NCI-H1105 treated with DMSO at 0.1 percent for 48 hours (cell line): ENCODE measurements around the gene ZSCAN10.
"Not testable (repeated sequence)": the region's sequence is repeated elsewhere in the genome, so short reads cannot be mapped to it uniquely, and the experiment has no call there.

Experiments
- DNase-seq: peaks from one replicate; lab custom pipeline; 2025; lab: John Stamatoyannopoulos, UW

ZSCAN10 gene

GRCh38 chr16:3098459-3099394, at the start of gene ZSCAN10:
Gene ZSCAN10 (minus strand): TSS chr16:3099294. CDS start chr16:3092937, 6,357 bp downstream.
- no peak for DNase-seq

DNA sequence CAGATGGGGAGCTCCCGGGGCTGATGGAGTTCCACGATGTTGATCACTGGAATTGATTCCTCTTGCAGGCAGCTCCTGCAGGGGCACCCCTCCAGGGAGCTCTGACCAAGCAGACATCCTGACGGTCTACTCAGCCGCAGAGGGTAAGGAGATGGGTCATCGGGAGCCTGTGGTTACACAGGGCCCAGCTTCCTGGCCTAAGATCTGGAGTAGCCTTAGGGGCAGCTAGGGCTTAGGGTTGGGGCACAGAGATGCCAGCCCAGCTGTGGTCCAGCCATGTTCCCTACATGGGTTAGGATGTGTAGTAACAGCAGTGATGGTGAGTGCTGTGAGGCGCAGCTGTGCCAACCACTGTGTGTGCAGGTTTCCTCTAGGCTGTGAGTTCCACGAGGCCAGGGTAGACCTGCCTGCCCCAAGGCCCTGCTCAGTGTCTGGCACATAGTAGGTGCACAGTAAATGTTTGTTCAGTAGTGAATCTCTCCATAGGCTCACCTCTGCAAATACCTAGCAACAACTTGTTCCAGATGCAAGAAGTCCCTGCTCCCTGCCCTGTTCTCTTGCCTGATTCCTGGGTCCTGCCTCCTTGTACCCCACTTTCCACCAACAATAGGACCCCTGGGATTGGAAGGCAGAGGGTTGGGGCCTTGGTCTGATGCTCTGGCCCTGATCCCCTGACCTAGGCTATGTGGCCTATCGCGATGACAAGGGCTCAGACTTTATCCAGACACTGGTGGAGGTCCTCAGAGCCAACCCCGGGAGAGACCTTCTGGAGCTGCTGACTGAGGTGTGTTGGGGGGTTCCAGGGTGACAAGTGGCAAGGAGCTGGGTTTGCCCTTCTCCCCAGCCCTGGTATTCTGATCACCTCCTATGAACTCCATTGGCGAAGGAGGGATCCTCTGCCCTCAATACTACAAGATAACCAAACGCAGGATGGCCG, 49.4 kb upstream of the ZSCAN10 start:
- no peak for DNase-seq

DNA sequence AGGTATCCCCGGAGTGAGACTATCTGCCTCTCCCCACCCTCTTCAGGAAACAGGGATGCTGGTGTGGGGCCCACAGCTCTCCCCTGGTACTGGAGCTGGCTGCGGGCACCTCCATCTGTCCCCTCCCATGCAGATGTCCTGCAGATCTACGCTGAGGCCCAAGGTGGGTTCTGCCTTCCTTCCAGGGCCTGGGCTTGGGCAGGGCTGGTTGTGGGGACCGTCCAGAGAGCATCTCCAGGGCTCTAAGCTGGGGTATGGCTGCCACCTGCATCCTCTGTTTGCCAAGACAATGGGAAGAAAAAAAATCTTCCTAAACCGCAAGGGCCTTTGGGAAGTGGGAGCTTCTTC, 48.6 kb upstream of the ZSCAN10 start:
- no peak for DNase-seq

GRCh38 chr16:3147046-3147756, 48.1 kb upstream of the ZSCAN10 start:
- no peak for DNase-seq

GRCh38 chr16:3145660-3146059, 46.6 kb upstream of the ZSCAN10 start:
- DNase-seq = no peak

DNA sequence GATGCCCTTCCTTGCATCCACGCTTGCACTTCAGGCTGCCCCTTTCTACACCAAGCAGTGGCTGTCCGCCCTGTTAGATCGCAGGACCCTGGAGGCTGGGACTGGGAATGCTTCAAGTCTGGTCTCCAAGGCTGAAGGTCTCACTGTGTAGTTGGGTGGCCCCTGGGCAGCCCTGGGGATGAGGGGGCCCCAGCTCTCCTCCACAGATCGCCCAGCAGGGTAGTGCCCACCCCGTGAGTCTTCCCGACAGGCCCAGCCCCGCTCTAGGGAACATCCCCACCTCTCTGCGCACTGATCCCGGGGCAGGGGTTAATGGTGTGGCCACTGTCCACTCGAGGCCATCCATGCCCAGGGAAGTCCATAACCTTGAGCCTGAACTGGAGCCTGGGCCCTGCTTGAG, 46.1 kb upstream of the ZSCAN10 start:
- no peak for DNase-seq

GRCh38 chr16:3144321-3144983, 45.4 kb upstream of the ZSCAN10 start:
- DNase-seq = no peak

DNA sequence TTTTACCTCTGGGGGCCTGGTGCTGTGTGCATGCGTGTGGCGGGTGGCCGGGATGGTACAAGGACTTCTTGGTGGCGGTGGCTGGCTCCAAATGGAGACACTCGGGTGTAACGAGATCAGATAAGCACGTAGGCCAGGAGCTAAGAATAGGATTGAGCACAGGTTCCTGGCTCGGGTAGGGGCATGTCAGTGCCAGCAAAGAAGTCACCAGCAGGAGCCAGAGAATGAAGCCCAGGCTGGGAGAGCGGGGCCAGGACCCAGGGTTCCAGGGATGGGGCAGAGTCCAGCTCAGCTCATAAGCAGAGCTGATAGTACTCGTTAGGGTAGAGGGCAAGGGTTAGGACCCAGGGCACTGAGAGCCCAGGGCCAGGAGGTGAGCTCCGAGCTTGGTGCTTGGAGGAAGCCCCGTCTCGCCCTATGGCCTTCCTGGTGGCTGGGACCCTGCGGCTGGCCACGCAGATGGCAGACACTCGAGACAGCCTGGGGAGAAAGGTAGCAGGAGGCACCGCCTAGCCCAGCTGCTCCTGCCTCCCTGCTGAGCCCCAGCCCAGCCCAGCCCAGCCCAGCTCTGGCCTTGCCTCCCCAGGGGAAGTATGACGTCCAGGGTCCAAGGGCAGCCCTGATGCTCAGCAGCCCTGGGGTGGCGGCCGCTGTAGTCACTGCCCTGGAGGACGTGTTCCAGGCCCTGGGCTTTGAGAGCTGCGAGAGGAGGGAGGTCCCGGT, 44.7 kb upstream of the ZSCAN10 start:
- DNase-seq = no peak

GRCh38 chr16:3143189-3143588, 44.1 kb upstream of the ZSCAN10 start:
- DNase-seq = no peak

- DNase-seq = no peak
Measured at GRCh38 chr16:3142770-3143169, 43.7 kb upstream of the ZSCAN10 start.

- DNase-seq = no peak
Measured at GRCh38 chr16:3142327-3142726, 43.2 kb upstream of the ZSCAN10 start.

DNA sequence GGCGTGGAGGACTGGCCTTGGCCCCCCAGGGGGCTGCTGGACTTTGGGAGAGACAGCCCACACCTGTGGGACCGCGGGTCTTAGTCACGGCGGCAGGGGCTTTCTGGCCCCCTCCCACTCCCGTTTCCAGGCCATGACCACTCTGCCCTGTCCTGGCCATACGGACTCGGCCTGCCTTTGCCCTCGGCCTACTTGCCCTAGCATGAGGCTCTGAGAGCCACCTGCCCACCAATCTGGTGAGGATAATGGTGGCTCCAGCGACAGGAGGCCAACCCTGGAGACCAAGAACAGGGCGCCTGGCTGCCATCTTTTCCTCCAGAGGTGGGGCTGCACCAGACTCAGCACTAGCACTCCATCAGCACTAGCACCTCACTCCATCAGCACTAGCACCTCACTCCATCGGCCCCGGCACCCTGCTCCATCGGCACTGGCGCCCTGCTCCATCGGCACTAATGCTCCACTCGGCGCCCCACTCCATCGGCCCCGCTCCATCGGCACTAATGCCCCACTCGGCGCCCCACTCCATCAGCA, 42.8 kb upstream of the ZSCAN10 start:
- no peak for DNase-seq

- no peak for DNase-seq
Measured at GRCh38 chr16:3140603-3141427, 41.7 kb upstream of the ZSCAN10 start.

GRCh38 chr16:3139561-3139960, 40.5 kb upstream of the ZSCAN10 start:
- not testable (repeated sequence) for DNase-seq

DNA sequence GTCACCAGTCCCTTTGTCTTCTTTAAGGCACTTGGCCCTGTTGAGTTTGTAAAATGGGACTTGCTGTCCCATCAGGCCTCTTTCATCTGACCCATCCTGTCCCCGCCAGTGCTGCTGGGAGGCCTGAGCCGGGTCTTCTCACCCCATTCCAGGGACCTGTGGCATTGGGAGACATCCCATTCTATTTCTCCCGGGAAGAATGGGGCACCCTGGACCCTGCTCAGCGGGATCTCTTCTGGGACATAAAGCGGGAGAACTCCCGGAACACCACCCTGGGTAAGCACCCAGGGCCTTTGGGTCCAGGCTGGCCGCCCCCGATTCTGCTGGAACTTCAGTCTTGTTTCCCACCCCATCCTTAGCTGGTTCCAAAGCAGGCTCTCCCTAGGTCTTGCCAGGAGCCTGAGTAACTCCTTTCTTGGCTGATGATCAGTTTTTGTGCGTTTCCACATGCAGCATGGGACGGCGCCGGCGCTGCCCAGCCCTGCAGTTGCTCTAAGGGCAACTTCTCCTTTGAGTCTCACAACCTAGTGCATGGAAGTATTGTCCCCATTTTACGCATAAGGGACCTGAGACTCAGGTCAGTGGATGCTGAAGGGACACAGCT, 39.8 kb upstream of the ZSCAN10 start:
- DNase-seq = no peak

DNA sequence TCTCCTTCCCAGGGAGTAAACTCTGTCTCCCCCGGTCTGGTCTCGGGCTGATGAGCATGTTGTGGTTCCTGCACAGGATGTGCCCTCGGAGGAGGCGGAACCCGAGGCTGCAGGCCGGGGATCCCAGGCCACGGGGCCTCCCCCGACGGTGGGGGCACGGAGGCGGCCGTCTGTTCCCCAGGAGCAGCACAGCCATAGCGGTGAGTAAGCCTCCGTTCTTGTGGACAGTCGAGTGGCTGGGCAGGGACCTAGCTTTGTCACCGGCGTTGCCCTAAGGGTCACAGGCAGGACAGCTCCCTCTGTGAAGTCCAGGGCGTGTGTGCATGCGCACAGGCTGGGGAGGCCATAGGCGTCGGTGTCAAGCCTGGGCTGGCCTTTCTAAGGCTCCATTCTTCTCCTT, 39.2 kb upstream of the ZSCAN10 start:
- DNase-seq = no peak

DNA sequence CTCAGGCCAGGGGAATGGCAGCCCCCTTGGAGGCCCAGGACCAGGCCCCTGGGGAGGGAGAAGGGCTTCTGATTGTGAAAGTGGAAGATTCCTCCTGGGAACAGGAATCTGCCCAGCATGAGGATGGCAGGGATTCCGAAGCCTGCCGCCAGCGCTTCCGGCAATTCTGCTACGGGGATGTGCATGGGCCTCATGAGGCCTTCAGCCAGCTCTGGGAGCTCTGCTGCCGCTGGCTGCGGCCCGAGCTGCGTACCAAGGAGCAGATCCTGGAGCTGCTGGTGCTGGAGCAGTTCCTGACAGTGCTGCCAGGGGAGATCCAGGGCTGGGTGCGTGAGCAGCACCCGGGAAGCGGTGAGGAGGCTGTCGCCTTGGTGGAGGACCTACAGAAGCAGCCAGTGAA, 38.2 kb upstream of the ZSCAN10 start:
- DNase-seq = no peak

DNA sequence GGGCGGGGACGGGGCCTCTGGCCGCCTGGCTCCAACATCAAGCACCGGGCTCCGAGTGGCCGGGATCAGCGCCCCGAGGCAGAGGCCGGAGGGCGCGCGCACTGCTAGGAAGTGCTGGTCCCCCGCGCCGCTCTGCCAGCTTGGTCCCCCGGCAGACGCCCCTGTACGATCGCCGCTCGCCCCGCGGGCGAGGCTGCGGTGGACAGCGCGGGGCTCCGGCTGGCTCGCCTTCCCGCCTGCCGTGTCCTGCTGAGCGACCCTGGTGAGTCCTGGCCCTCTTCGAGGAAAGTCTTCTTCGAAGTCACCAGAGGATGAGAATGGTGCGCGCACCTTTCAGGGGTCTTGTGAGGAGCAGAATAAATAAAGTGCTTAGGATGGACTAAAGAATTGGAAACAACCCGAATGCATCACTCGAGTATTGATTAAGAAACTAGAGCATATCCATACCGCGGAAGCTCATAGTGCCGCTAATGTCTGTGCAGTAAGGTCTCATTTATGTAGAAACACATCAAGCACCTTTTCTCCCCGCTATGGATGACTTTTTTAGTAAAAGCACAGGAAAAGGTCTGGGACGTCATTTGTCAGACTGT, 36.1 kb upstream of the ZSCAN10 start:
- no peak for DNase-seq
